Right ventricle myocardium superior (tissue), 1 donor: ENCODE data around the gene TP53TG5. TPM values are rescaled to one million over a fixed set of nuclear protein-coding genes. Genes with fewer than 3 reads are reported as not detected.
A peak's percentile ranks its signal among the peaks of the same experiment; 100 is the strongest.

Experiments used
- ATAC-seq: fragments of 200-7000 bp; cut with Tn5 transposase; one replicate; pipeline ENCODE4 v1.9.1; 2020; ENCODE audit warnings: mild to moderate bottlenecking; ENCODE audit not compliant: poor library complexity
- DNase-seq: peaks from one replicate; pipeline ENCODE4 v3.0.0-alpha.2; 2020
- intact Hi-C: fragments of 100-400 bp; cut with DNase I; formaldehyde crosslinking; loops from one replicate; pipeline ENCODE4 v1.11.2; 2022
- total RNA-seq: library from RNA; stranded (reverse); fragmentation: NEBNext Ultra II Directional; extraction: Animal tissue kit (Norgen Biotek cat#: 25700); gene quantifications from one replicate; pipeline ENCODE4 v1.2.1, GENCODE V29; 2021
- donor health status: DM: no; HTN: yes; CAD: no; lungs with severe emphysema.

TP53TG5 gene
- total RNA-seq, 1 donor from 2014 or later = 1.2 TPM

- peak; percentile 70 for ATAC-seq
- peak; percentile 63 for DNase-seq
- intact Hi-C loops = loop anchor here (5.0 kb wide), 1 partner anchor 45 kb away; no protein-coding TSS in a partner anchor
Measured at GRCh38 chr20:45372646-45373352, 5.3 kb downstream of the TP53TG5 start.

DNA sequence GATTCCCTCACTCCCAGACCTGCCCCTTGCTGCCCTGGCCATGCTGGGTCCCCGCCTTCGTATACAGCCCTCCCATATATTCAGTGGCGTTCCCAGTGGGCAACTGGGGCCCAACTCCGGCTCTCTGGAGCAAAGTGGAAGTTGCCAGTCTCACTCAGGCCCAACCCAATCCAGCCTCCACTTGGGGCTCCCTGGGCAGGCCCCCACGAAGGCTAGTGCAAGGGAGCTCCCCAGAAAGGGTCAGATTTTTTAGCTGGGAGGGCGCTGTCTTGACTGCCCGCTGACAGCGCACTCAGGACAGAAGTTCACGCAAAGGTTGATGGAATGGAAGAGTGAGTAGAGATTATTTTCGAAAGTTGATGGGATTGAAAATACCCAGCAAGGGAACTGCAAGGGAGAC, 5.9 kb downstream of the TP53TG5 start:
- ATAC-seq = no peak
- DNase-seq = no peak
- intact Hi-C loops = loop anchor here (5.0 kb wide), 1 partner anchor 45 kb away; no protein-coding TSS in a partner anchor

GRCh38 chr20:45370571-45371160, 7.5 kb downstream of the TP53TG5 start:
- intact Hi-C loops = loop anchor here (5.0 kb wide), 1 partner anchor 43 kb away; no protein-coding TSS in a partner anchor
- ATAC-seq = no peak
- no peak for DNase-seq

- ATAC-seq (no peak), DNase-seq (no peak)
- intact Hi-C loops = no loop called here
Measured at GRCh38 chr20:45368221-45368980, 9.7 kb downstream of the TP53TG5 start.

DNA sequence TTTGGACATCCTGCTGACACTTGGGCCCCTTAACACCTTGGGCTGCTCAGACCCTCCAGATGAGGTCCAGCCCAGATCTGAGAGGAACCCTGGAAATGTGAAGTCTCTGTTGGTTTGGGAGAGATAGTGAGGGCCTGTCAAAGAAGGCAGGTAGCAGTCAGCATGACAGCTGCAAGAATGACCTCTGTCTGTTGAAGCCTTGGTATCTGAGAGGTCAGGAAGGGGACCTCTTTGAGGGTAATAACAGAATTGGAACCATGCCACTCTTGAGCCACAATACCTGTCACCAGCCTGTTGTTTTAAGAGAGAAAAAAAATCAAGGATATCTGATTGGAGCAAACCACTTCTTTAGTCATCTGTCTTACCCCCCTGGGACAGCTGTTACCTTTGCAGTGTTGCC, 11.0 kb downstream of the TP53TG5 start:
- no peak for DNase-seq
- intact Hi-C loops = no loop called here
- no peak for ATAC-seq

DNA sequence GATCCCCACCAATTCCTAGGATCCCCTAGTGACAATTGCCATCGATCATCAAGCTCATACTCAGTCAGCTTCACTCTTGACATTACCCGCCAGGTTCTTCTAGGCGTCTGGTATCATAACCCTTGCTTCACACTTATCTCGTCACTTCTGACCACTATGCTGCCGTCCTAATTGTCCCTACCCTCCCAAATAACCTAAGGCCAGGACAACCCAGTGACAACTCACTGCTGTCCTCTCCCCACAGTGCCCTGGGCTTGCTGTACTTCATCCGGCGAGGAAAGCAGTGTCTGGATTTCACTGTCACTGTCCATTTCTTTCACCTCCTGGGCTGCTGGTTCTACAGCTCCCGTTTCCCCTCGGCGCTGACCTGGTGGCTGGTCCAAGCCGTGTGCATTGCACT, 11.5 kb downstream of the TP53TG5 start:
- intact Hi-C loops = no loop called here

GRCh38 chr20:45366192-45366591, 11.9 kb downstream of the TP53TG5 start:
- DNase-seq (no peak), ATAC-seq (no peak)
- intact Hi-C loops = no loop called here

More for the DNA sequence above, 11.5 kb downstream of the TP53TG5 start:
- DNase-seq (no peak), ATAC-seq (no peak)

GRCh38 chr20:45365444-45365970, 12.6 kb downstream of the TP53TG5 start:
- DNase-seq (no peak), ATAC-seq (no peak)
- intact Hi-C loops = no loop called here

DNA sequence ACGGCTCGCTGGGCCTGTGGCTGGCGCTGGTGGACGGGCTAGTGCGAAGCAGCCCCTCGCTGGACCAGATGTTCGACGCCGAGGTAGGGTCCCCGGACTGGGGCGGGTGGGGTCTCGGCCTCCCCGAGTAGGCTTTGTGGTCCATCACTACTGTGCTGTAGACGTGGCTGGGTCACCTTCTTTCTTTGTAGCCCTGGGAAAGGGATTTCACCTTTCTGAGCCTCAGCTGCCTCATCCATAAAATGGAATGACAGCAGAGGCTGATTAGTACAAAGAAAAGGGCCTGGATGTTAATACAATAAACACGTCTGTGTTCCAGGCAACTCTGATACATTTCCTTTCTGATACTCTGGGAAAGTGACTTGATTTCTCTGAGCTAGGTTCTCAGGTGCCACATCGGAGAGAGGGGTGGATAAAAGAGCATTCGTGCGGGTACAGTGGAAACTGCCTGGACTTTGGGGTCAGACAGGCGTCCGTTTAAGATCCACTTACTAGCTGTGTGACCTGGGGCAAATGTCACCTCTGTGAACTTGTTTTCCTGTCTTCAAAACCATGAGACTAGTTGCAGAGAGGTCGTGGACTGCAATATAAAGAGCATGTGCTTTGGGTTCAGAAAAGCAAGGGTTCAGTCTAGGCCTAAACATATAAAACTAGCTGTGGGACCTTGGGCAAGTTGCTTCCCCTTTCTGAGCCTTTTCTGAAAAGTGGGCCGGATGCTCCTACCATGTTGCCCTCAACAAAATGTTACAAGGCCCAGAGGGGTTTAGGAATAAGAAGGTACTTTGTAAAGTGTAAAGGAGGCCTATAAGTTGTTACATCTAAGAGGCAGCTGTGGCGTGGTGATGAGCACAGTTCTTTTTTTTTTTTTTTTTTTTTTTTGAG, 14.3 kb downstream of the TP53TG5 start:
- no peak for ATAC-seq
- intact Hi-C loops = no loop called here
- no peak for DNase-seq

- DNase-seq (peak; percentile 99), ATAC-seq (peak; percentile 91)
- intact Hi-C loops = no loop called here
Measured at GRCh38 chr20:45362804-45363610, 15.1 kb downstream of the TP53TG5 start, which contains the start of gene SYS1. TSS of gene SYS1 (plus strand) at chr20:45363156. CDS start at chr20:45363532, 376 bp downstream.

DNA sequence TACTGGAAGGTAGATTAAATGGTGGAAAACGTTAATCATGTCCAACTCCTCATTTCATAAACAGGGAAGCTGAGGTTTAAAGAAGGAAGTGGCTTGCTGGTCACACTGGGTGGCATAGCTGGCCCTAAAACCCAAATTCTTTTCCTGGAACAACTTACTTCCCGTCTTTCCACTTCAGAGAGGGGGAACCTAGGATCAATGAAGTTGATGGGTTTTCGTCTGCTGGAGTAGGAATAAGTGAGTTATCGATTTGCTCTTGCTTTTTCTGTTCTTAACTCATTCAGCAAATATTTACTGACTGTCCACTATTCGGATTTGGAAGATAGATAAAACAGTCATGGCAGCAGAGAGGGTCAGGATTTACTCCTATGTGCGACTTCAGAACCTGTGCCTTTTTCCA, 16.3 kb downstream of the TP53TG5 start:
- ATAC-seq (no peak), DNase-seq (no peak)
- intact Hi-C loops = no loop called here

GRCh38 chr20:45359406-45360148, 18.5 kb downstream of the TP53TG5 start:
- DNase-seq (no peak), ATAC-seq (no peak)
- intact Hi-C loops = loop anchor here (2.0 kb wide), 1 partner anchor 19 kb away; no protein-coding TSS in a partner anchor

GRCh38 chr20:45359069-45359405, 19.1 kb downstream of the TP53TG5 start:
- DNase-seq (peak; percentile 62), ATAC-seq (peak; percentile 51)
- intact Hi-C loops = loop anchor here (2.0 kb wide), 1 partner anchor 18 kb away; no protein-coding TSS in a partner anchor

GRCh38 chr20:45358282-45359068, 19.6 kb downstream of the TP53TG5 start:
- intact Hi-C loops = loop anchor here (2.0 kb wide), 1 partner anchor 18 kb away; no protein-coding TSS in a partner anchor
- DNase-seq (peak; percentile 80), ATAC-seq (peak; percentile 70)

- intact Hi-C loops = no loop called here
- DNase-seq (no peak), ATAC-seq (no peak)
Measured at GRCh38 chr20:45355209-45356084, 22.7 kb downstream of the TP53TG5 start.
